ENCODE results near the gene CATSPER1. TPM values are rescaled to one million over a fixed set of nuclear protein-coding genes. Genes with fewer than 3 reads are reported as not detected.

CATSPER1 gene
- total and polyA plus RNA-seq, 11 donors: 0.12 to 0.91 (median 0.35) TPM; not detected in 8

GRCh38 chr11:66050581-66051231, 24.4 kb upstream of the CATSPER1 start:
- H3K4me1 ChIP-seq: peaks cover 0 to 41% (median 24%) of the 10 kb centered on the region in 12 donors
- peak overlapping the region in 1 of 12 donors; percentile 95 for H3K4me3 ChIP-seq
- DNase-seq (no peak), ATAC-seq (no peak)
- H3K9me3 ChIP-seq: no peaks in the 10 kb centered on the region
- intact Hi-C loops (cut with DNase I): loop anchor here in 1 of 10 donors (5.0 kb wide), 1 partner anchor 388 kb away; the partner anchor contains the start of gene RELA
- H3K27ac ChIP-seq: peak overlapping the region in 7 of 12 donors; percentile 85 to 96 (median 93)
- TF ChIP-seq CTCF (IDR thresholded peaks at IDR 0.05) (no peak), POLR2A (IDR thresholded peaks at IDR 0.05) (no peak)
- WGBS, 4 donors: 78 to 81% (median 79%) methylated on average over 5 of the region's 5 CpGs
- peaks cover 3 to 26% (median 20%) of the 10 kb centered on the region in 9 donors for H3K36me3 ChIP-seq
- peaks cover 0 to 20% (median 5%) of the 10 kb centered on the region in 9 donors for H3K27me3 ChIP-seq

DNA sequence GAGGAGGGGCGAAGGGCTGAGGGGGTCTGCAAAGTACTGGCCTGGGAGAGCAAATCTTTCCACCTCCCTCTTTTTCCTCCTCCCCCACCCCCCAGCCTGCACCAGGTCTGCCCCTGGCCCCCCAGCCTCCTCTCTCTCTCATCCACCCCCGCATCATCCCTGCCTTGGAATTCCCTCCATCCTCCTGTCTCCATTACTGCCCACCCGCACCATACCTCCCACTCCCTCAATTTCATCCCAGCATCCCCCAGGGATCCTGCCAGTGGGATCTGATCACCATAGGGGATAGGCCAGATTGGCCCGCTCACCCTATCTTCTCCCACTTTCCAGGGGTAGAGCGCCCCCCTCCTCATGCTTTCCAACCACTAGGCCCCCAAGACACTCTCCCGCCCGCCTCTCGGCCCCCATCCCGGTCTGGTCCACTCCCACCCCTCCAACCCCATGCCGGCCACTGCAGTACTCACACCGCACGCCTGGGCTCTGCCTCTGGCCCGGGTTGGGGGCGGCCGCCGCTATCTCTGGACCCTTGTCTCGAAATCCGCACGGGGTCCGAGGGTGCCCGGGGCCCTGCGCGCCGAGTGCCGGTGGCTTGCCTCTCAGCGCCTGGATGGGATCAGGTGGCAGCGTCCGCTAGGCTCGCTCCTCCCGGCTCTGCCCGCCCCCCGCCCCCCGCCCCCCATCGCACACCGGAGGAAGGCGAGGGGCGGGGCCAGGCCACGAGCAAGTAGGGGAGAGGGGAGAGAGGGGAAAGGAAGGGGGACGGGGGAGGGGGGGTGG, 22.5 kb upstream of the CATSPER1 start, which contains the start of gene GAL3ST3:
Gene GAL3ST3 (minus strand): TSS at position 615 of the 777 bp plus-strand sequence. CDS start 3,746 bp downstream, outside the sequence.
- Histone ChIP-seq H3K4me3 (peak within 1 kb of the TSS in 9 of 12 donors; percentile 16 to 49 (median 29)), H3K4me1 (peaks cover 0 to 49% (median 21%) of the 10 kb centered on the region in 12 donors), H3K36me3 (peaks cover 0 to 6% (median 2%) of the 10 kb centered on the region in 9 donors), H3K27me3 (peaks cover 0 to 20% (median 5%) of the 10 kb centered on the region in 9 donors), H3K27ac (peak within 1 kb of the TSS in 5 of 12 donors; percentile 17 to 66 (median 32)), H3K9me3 (no peaks in the 10 kb centered on the region)
- 11 to 38% (median 15%) methylated on average over 11 to 39 of the region's 39 CpGs for WGBS, 4 donors
- ATAC-seq (no peak), DNase-seq (no peak)
- intact Hi-C loops (cut with DNase I): no loop called here
- TF ChIP-seq POLR2A (IDR thresholded peaks at IDR 0.05) (no peak), CTCF (IDR thresholded peaks at IDR 0.05) (no peak)

DNA sequence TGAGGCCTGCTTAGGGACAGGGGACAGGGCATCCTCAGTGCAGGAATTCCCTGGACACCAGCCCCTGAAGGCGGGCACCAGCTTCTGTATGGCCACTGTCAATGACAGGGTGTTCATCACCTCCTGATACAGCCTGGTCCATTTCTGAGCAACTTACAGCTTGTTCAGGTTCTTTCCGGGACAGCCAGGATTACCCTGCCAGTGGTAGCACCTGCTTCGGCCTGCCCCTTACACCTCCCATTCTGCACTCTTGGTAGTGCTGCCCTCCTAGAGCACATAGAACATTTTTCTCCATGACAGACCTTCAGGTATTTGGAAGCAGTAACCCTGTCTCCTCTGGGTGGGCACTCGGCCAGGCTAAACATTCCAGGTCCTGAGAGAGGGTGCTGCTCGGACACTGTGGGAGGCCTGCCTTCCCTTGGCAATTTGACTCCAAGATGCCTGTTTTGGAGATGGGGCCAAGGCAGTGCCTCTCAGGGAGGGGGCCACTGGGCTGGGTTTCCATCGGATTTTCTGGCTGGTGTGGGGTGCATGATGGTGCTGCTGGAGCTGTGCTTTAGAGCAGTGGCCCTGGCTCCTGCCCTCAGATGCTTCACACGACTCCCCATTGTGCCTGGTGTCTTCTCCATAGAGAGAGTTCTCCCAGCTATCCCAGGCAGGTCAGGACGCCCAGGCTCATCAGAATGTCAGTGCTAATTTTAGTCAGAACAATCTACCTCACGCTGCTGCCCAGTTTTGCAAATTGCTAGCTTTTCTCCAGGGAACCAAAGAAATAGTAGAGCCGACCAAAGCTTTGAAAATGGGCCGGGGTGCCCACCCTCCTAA, 21.5 kb upstream of the CATSPER1 start:
- peak overlapping the region in 7 of 12 donors; percentile 17 to 66 (median 32) for H3K27ac ChIP-seq
- intact Hi-C loops (cut with DNase I): no loop called here

More for the DNA sequence above, 21.5 kb upstream of the CATSPER1 start:
- H3K36me3 ChIP-seq: peaks cover 0 to 3% (median 0%) of the 10 kb centered on the region in 9 donors
- ATAC-seq (peak in 2 of 4 donors; percentile 13), DNase-seq (no peak)
- H3K4me3 ChIP-seq: peak overlapping the region in 1 of 12 donors; percentile 49
- TF ChIP-seq POLR2A (IDR thresholded peaks at IDR 0.05) (no peak), CTCF (IDR thresholded peaks at IDR 0.05) (no peak)
- H3K4me1 ChIP-seq: peaks cover 0 to 40% (median 13%) of the 10 kb centered on the region in 12 donors
- peaks cover 0 to 20% (median 5%) of the 10 kb centered on the region in 9 donors for H3K27me3 ChIP-seq
- 47 to 75% (median 62%) methylated on average over 11 of the region's 11 CpGs for WGBS, 4 donors
- no peaks in the 10 kb centered on the region for H3K9me3 ChIP-seq
